ENCODE results near the gene SLC4A3. TPM values are rescaled to one million over a fixed set of nuclear protein-coding genes. Genes with fewer than 3 reads are reported as not detected.

The SLC4A3 gene
- total RNA-seq, 1 experiment from 2014 or later, result 13.5 TPM

DNA sequence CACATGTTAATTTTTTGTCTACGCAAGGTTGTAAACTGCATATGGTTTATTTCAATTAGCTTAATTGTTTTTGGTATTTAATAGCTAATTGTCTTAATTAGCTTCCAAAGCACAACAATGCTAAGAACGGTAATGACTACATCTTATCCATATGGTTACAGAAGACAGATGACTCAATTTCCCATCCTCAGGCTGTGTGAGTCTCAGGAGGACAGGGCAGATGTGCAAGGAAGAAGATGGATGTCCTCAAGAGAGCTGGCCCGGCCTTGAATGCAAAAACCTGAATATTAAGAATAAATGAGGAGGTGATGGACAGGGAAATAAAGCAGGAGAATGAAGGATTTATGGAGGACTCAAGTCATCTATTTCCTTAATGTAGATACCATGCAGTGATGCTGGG, 31.4 kb downstream of the SLC4A3 start:
- POLR2A ChIA-PET, result no interaction called here
- ATAC-seq (no peak), DNase-seq (ENCODE audit: low read depth, low spot score) (no peak)
- Histone ChIP-seq H3K27ac (ENCODE audit: low read length) (no peak overlapping the region), H3K9me3 (ENCODE audit: control insufficient read depth, insufficient read depth, low read depth, low read length) (peaks cover 10% of the 10 kb centered on the region; the same call in 1 of the 2 replicates), H3K36me3 (ENCODE audit: control insufficient read depth, insufficient read depth, low read length) (no peaks in the 10 kb centered on the region), H3K27me3 (ENCODE audit: control insufficient read depth, insufficient read depth, low read length) (0 out of 2 replicates have a peak, but pooled peaks cover 6% of the 10 kb centered on the region), H3K4me3 (ENCODE audit: low read depth in 2 of 2, low read length in 2 of 2) (no peak overlapping the region), H3K4me1 (ENCODE audit: control insufficient read depth, insufficient read depth, low read length) (no peaks in the 10 kb centered on the region)
- CTCF ChIA-PET, result no interaction called here
- TF ChIP-seq, protein P1, sequence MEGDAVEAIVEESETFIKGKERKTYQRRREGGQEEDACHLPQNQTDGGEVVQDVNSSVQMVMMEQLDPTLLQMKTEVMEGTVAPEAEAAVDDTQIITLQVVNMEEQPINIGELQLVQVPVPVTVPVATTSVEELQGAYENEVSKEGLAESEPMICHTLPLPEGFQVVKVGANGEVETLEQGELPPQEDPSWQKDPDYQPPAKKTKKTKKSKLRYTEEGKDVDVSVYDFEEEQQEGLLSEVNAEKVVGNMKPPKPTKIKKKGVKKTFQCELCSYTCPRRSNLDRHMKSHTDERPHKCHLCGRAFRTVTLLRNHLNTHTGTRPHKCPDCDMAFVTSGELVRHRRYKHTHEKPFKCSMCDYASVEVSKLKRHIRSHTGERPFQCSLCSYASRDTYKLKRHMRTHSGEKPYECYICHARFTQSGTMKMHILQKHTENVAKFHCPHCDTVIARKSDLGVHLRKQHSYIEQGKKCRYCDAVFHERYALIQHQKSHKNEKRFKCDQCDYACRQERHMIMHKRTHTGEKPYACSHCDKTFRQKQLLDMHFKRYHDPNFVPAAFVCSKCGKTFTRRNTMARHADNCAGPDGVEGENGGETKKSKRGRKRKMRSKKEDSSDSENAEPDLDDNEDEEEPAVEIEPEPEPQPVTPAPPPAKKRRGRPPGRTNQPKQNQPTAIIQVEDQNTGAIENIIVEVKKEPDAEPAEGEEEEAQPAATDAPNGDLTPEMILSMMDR (IDR thresholded peaks at IDR 0.05), result no peak
- TF ChIP-seq POLR2AphosphoS5 (IDR thresholded peaks at IDR 0.05; ENCODE audit: low read depth, low read length), result no peak
- in situ Hi-C loops (cut with HindIII; ENCODE audit: low pct_unique_long_range_greater_than_20kb, low sequenced_read_pairs) (no loop called here), intact Hi-C loops (cut with micrococcal nuclease; ENCODE audit: unreplicated experiment) (no loop called here)
- no TSS peak for BruUV-seq (replicated peaks)

DNA sequence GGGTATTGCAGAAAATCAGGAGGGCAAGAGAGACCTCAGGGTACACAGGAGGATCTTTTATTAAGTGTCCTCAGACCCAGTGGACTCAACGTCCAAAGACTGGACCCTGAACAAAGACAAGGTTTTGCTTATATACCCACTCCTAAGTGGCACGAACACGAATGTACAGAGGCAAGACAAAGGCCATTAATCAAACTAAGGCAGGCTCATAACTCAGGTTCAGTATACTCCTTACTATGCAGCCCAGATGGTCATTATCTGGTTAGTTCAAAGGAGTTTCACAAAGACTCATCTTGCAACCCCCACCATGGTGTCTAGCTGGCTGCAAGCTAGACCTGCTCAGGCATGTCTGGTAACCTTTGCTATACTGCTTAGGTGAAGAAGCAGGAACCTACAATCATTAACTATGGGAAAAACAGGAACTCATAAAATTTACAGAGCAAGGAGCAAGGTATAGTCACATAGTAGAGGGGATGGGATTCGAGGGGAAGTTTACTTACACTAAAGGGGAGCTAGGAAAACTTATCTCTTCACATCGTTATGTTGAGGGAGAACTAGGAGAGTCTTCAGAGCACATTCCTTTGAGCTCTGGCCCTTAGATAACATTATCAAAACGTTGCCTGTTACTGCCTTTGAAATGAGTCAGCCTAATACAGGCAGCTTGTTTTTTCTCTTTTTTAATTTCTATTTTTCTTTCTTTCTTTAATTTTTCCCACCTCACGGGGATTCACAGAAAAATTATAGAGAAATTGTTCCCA, 33.9 kb downstream of the SLC4A3 start:
- DNase-seq (ENCODE audit: low read depth, low spot score), result no peak
- intact Hi-C loops (cut with micrococcal nuclease; ENCODE audit: unreplicated experiment), result no loop called here
- no peaks in the 10 kb centered on the region for H3K4me1 ChIP-seq (ENCODE audit: control insufficient read depth, insufficient read depth, low read length)
- 0 out of 2 replicates have a peak, but pooled peaks cover 3% of the 10 kb centered on the region for H3K27me3 ChIP-seq (ENCODE audit: control insufficient read depth, insufficient read depth, low read length)
- no peak overlapping the region for H3K4me3 ChIP-seq (ENCODE audit: low read depth in 2 of 2, low read length in 2 of 2)
- in situ Hi-C loops (cut with HindIII; ENCODE audit: low pct_unique_long_range_greater_than_20kb, low sequenced_read_pairs), result no loop called here
- POLR2A ChIA-PET, result no interaction called here
- CTCF ChIA-PET, result interaction anchor here (0.6 kb wide), 1 partner anchor 246 kb away, joined by 5 read pairs; no protein-coding TSS in a partner anchor
- ATAC-seq, result no peak
- TF ChIP-seq POLR2AphosphoS5 (IDR thresholded peaks at IDR 0.05; ENCODE audit: low read depth, low read length) (no peak), SIN3A (IDR thresholded peaks at IDR 0.05; ENCODE audit: borderline replicate concordance, insufficient read depth, low read depth, low read length) (no peak), TCF7L2 (IDR thresholded peaks at IDR 0.05; ENCODE audit: low read depth, low read length) (no peak)
- TF ChIP-seq, protein P1 (IDR thresholded peaks at IDR 0.05), result no peak
- no TSS peak for BruUV-seq (replicated peaks)
- no peak overlapping the region for H3K27ac ChIP-seq (ENCODE audit: low read length)
- H3K36me3 ChIP-seq (ENCODE audit: control insufficient read depth, insufficient read depth, low read length), result no peaks in the 10 kb centered on the region
- H3K9me3 ChIP-seq (ENCODE audit: control insufficient read depth, insufficient read depth, low read depth, low read length), result peaks cover 10% of the 10 kb centered on the region; the same call in 1 of the 2 replicates

DNA sequence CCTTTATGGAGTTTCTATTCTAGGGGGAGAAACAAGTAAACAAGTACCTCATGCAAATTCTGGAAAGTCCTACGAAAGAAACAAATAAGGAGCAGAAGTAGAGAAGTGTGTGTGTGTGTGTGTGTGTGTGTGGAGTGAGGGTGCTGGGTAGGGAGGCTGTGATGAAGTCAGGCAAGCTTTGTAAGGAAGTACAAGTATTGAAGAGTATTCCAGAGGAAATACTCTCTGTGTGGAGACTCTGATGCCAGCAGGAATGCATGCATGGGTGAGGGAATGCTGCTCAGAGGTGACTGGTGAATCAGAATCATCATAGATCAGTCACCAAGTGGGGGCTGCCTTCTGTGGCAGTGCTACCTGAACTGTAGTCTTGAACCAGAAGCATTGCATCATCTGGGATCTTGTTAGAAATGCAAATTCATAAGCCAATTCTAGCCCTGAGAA, 34.5 kb downstream of the SLC4A3 start:
- H3K36me3 ChIP-seq (ENCODE audit: control insufficient read depth, insufficient read depth, low read length), result no peaks in the 10 kb centered on the region
- in situ Hi-C loops (cut with HindIII; ENCODE audit: low pct_unique_long_range_greater_than_20kb, low sequenced_read_pairs) (no loop called here), intact Hi-C loops (cut with micrococcal nuclease; ENCODE audit: unreplicated experiment) (no loop called here)
- no peak overlapping the region for H3K4me3 ChIP-seq (ENCODE audit: low read depth in 2 of 2, low read length in 2 of 2)
- H3K27me3 ChIP-seq (ENCODE audit: control insufficient read depth, insufficient read depth, low read length), result 0 out of 2 replicates have a peak, but pooled peaks cover 3% of the 10 kb centered on the region
- H3K9me3 ChIP-seq (ENCODE audit: control insufficient read depth, insufficient read depth, low read depth, low read length), result peaks cover 10% of the 10 kb centered on the region; the same call in 1 of the 2 replicates
- TF ChIP-seq TCF7L2 (IDR thresholded peaks at IDR 0.05; ENCODE audit: low read depth, low read length) (no peak), POLR2AphosphoS5 (IDR thresholded peaks at IDR 0.05; ENCODE audit: low read depth, low read length) (no peak), SIN3A (IDR thresholded peaks at IDR 0.05; ENCODE audit: borderline replicate concordance, insufficient read depth, low read depth, low read length) (no peak)
- CTCF ChIA-PET, result interaction anchor here (0.6 kb wide), 1 partner anchor 247 kb away, joined by 5 read pairs; no protein-coding TSS in a partner anchor
- H3K4me1 ChIP-seq (ENCODE audit: control insufficient read depth, insufficient read depth, low read length), result no peaks in the 10 kb centered on the region
- DNase-seq (ENCODE audit: low read depth, low spot score), result no peak
- ATAC-seq, result no peak
- POLR2A ChIA-PET, result no interaction called here
- no peak overlapping the region for H3K27ac ChIP-seq (ENCODE audit: low read length)
- no TSS peak for BruUV-seq (replicated peaks)
